Measurements from ENCODE around the gene CSF2RB. TPM values are rescaled to one million over a fixed set of nuclear protein-coding genes. Genes with fewer than 3 reads are reported as not detected.

Gene CSF2RB
- total and polyA plus RNA-seq, 5 donors: 0.75 to 2.6 (median 2.0) TPM

DNA sequence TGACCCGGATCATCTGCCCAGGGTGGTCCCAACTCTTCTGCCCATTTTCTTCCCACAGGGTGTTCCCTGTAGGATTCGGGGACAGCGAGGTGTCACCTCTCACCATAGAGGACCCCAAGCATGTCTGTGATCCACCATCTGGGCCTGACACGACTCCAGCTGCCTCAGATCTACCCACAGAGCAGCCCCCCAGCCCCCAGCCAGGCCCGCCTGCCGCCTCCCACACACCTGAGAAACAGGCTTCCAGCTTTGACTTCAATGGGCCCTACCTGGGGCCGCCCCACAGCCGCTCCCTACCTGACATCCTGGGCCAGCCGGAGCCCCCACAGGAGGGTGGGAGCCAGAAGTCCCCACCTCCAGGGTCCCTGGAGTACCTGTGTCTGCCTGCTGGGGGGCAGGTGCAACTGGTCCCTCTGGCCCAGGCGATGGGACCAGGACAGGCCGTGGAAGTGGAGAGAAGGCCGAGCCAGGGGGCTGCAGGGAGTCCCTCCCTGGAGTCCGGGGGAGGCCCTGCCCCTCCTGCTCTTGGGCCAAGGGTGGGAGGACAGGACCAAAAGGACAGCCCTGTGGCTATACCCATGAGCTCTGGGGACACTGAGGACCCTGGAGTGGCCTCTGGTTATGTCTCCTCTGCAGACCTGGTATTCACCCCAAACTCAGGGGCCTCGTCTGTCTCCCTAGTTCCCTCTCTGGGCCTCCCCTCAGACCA, 24.0 kb downstream of the CSF2RB start:
- ATAC-seq: no peak
- 89% methylated on average over 14 of the region's 14 CpGs for WGBS
- H3K27ac ChIP-seq (ENCODE audit: low read length): no peak overlapping the region

DNA sequence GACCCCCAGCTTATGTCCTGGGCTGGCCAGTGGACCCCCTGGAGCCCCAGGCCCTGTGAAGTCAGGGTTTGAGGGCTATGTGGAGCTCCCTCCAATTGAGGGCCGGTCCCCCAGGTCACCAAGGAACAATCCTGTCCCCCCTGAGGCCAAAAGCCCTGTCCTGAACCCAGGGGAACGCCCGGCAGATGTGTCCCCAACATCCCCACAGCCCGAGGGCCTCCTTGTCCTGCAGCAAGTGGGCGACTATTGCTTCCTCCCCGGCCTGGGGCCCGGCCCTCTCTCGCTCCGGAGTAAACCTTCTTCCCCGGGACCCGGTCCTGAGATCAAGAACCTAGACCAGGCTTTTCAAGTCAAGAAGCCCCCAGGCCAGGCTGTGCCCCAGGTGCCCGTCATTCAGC, 24.6 kb downstream of the CSF2RB start:
- H3K4me3 ChIP-seq (ENCODE audit: low read length): no peak overlapping the region
- H3K4me1 ChIP-seq (ENCODE audit: control insufficient read depth, insufficient read depth, low read length): no peaks in the 10 kb centered on the region
- DNase-seq (no peak), ATAC-seq (no peak)
- intact Hi-C loops (cut with DNase I): no loop called here
- no peak overlapping the region for H3K27ac ChIP-seq (ENCODE audit: low read length)
- 94% methylated on average over 12 of the region's 12 CpGs for WGBS
- no peaks in the 10 kb centered on the region for H3K27me3 ChIP-seq (ENCODE audit: control insufficient read depth, insufficient read depth)
- no peaks in the 10 kb centered on the region for H3K9me3 ChIP-seq (ENCODE audit: control insufficient read depth, low read length)

More for the DNA sequence above, 24.0 kb downstream of the CSF2RB start:
- H3K27me3 ChIP-seq (ENCODE audit: control insufficient read depth, insufficient read depth): no peaks in the 10 kb centered on the region
- no peak for DNase-seq
- H3K4me1 ChIP-seq (ENCODE audit: control insufficient read depth, insufficient read depth, low read length): no peaks in the 10 kb centered on the region
- no peaks in the 10 kb centered on the region for H3K9me3 ChIP-seq (ENCODE audit: control insufficient read depth, low read length)
- H3K4me3 ChIP-seq (ENCODE audit: low read length): no peak overlapping the region
- intact Hi-C loops (cut with DNase I): no loop called here

DNA sequence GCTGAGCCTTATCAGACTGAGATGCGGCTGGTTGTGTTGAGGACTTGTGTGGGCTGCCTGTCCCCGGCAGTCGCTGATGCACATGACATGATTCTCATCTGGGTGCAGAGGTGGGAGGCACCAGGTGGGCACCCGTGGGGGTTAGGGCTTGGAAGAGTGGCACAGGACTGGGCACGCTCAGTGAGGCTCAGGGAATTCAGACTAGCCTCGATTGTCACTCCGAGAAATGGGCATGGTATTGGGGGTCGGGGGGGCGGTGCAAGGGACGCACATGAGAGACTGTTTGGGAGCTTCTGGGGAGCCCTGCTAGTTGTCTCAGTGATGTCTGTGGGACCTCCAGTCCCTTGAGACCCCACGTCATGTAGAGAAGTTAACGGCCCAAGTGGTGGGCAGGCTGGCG, 25.5 kb downstream of the CSF2RB start:
- Histone ChIP-seq H3K4me3 (ENCODE audit: low read length) (no peak overlapping the region), H3K27ac (ENCODE audit: low read length) (no peak overlapping the region), H3K9me3 (ENCODE audit: control insufficient read depth, low read length) (no peaks in the 10 kb centered on the region), H3K4me1 (ENCODE audit: control insufficient read depth, insufficient read depth, low read length) (no peaks in the 10 kb centered on the region), H3K27me3 (ENCODE audit: control insufficient read depth, insufficient read depth) (no peaks in the 10 kb centered on the region)
- 87% methylated on average over 13 of the region's 13 CpGs for WGBS
- ATAC-seq (no peak), DNase-seq (no peak)
- intact Hi-C loops (cut with DNase I): no loop called here

DNA sequence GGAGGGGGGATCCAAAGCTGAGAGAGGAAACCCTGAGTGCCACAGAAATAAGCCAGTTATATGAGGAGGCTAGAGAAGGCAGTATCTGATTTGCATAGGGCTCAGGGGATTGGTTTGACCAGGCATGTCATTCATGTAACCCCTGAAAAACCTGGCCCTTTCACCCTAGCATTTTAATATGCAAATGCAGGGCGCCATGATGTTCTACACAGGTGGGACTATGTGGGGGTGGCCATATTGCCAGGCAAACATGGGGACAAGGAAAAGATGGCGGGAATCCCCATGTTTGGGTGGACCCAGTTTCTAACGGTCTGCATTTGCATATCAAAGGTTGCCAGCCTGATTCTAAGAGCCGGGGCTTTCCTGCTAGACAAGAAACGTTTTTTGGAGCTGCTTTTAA, 27.2 kb downstream of the CSF2RB start:
- H3K27me3 ChIP-seq (ENCODE audit: control insufficient read depth, insufficient read depth): no peaks in the 10 kb centered on the region
- whole genome bisulfite sequencing: 66% methylated on average over 5 of the region's 5 CpGs
- intact Hi-C loops (cut with DNase I): loop anchor here in 1 of 4 donors (10.0 kb wide), 1 partner anchor 56 kb away; no protein-coding TSS in a partner anchor
- no peak overlapping the region for H3K27ac ChIP-seq (ENCODE audit: low read length)
- no peak overlapping the region for H3K4me3 ChIP-seq (ENCODE audit: low read length)
- H3K4me1 ChIP-seq (ENCODE audit: control insufficient read depth, insufficient read depth, low read length): no peaks in the 10 kb centered on the region
- ATAC-seq: no peak
- no peak for DNase-seq
- no peaks in the 10 kb centered on the region for H3K9me3 ChIP-seq (ENCODE audit: control insufficient read depth, low read length)

DNA sequence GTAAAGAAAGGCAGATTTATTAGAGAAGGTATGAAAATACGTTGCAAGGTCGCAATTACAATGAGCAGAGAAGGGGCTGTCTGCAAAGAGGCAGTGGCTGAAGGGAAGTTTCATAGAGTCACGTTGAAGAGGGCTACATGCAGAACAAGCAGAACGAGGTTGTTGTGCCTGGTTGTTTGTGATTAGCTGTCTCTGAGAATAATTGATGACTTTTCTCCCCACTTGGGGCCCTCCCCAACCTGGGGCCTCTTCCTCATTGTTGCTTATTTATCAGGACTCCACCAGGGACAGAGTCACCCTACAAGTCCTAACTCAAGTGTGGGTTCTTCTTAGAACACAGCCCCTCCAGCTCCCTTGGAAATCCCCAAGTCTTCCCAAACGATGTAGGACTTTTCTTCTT, 29.1 kb downstream of the CSF2RB start:
- H3K4me3 ChIP-seq (ENCODE audit: low read length): no peak overlapping the region
- H3K9me3 ChIP-seq (ENCODE audit: control insufficient read depth, low read length): no peaks in the 10 kb centered on the region
- ATAC-seq: no peak
- no peak overlapping the region for H3K27ac ChIP-seq (ENCODE audit: low read length)
- intact Hi-C loops (cut with DNase I): loop anchor here in 1 of 4 donors (10.0 kb wide), 1 partner anchor 58 kb away; no protein-coding TSS in a partner anchor
- DNase-seq: no peak
- no peaks in the 10 kb centered on the region for H3K27me3 ChIP-seq (ENCODE audit: control insufficient read depth, insufficient read depth)
- H3K4me1 ChIP-seq (ENCODE audit: control insufficient read depth, insufficient read depth, low read length): no peaks in the 10 kb centered on the region
- 60% methylated on average over 5 of the region's 5 CpGs for WGBS

DNA sequence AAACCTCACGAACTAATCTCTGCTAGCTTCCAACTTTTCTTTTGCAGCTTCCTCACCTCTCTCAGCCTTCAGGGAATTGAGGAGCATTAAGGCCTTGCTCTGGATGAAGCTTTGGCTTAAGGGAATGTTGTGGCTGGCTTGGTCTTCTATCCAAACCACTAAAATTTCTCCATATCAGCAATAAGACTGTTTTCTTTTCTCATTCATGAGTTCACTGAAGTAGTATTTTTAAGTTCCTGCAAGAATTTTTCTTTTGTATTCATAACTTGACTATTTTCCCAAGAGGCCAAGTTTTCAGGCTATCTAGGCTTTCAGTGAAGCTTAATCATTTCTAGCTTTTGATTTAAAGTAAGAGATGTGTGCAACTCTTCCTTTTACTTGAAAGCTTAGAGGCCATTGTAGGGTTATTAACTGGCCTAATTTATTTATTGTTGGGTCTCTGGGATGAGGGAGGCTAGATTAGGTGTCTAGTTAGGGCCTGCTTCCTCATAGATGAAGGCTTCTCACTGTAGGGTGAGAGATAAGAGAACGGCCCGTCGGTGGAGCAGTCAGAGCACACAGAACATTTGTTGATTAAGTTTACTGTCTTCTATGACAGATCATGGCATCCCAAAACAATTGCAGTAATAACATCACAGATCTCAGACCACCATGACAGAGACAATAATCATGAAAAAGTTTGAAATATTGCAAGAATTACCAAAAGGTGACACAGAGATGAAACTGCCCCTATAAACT, 33.2 kb downstream of the CSF2RB start:
- Histone ChIP-seq H3K27me3 (ENCODE audit: control insufficient read depth, insufficient read depth) (no peaks in the 10 kb centered on the region), H3K4me1 (ENCODE audit: control insufficient read depth, insufficient read depth, low read length) (no peaks in the 10 kb centered on the region), H3K4me3 (ENCODE audit: low read length) (no peak overlapping the region), H3K9me3 (ENCODE audit: control insufficient read depth, low read length) (no peaks in the 10 kb centered on the region), H3K27ac (ENCODE audit: low read length) (no peak overlapping the region)
- DNase-seq: no peak
- ATAC-seq: no peak
- intact Hi-C loops (cut with DNase I): loop anchor here in 1 of 4 donors (10.0 kb wide), 1 partner anchor 62 kb away; no protein-coding TSS in a partner anchor
- 39% methylated on average over 4 of the region's 4 CpGs for WGBS

DNA sequence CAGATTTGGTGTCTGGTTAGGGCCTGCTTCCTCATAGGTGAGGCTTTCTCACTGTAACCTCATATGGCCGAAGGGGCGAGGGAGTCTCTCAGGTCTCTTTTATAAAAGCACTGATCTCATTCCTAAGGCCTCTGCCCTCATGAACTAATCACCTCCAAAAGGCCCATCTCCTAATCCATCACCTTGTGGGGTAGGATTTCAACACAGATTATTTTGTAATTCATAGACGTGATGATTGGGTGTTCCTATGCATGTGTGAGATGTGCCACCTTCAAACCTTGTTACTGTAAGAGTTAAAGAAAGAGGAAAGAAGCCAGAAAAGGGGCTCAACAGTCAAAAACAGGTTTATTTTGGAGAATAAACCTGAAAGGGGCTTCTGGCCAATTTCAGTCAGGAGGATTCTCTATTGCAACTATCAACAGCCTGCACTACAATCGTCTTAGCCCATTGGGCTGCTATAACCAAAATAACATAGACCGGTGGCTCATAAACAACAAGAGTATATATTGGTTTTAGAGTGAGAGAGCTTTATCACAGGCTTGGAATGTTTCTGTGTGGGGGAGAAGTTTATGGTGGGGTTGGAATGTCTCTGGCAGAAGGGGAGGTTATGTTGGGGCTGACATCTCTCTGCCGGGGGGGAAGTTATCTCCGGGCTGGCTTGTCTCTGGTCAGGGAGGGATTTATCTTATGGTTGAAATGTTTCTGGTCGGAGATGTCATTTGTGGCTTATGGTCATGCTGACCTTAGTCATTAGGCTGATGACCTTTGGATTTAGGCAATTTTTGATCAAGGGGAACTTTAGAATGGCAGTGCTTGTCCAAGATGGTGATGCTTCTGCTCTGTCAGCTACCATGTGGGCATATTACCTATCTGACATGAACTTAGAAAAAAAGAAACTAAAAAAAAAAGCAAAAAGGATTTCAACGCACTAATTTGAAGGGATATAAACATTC, 35.1 kb downstream of the CSF2RB start:
- intact Hi-C loops (cut with DNase I): loop anchor here in 1 of 4 donors (10.0 kb wide), 1 partner anchor 64 kb away; no protein-coding TSS in a partner anchor
- ATAC-seq (no peak), DNase-seq (no peak)
- Histone ChIP-seq H3K9me3 (ENCODE audit: control insufficient read depth, low read length) (no peaks in the 10 kb centered on the region), H3K27ac (ENCODE audit: low read length) (no peak overlapping the region), H3K4me1 (ENCODE audit: control insufficient read depth, insufficient read depth, low read length) (no peaks in the 10 kb centered on the region), H3K27me3 (ENCODE audit: control insufficient read depth, insufficient read depth) (no peaks in the 10 kb centered on the region), H3K4me3 (ENCODE audit: low read length) (no peak overlapping the region)
- whole genome bisulfite sequencing: 53% methylated on average over 9 of the region's 9 CpGs

DNA sequence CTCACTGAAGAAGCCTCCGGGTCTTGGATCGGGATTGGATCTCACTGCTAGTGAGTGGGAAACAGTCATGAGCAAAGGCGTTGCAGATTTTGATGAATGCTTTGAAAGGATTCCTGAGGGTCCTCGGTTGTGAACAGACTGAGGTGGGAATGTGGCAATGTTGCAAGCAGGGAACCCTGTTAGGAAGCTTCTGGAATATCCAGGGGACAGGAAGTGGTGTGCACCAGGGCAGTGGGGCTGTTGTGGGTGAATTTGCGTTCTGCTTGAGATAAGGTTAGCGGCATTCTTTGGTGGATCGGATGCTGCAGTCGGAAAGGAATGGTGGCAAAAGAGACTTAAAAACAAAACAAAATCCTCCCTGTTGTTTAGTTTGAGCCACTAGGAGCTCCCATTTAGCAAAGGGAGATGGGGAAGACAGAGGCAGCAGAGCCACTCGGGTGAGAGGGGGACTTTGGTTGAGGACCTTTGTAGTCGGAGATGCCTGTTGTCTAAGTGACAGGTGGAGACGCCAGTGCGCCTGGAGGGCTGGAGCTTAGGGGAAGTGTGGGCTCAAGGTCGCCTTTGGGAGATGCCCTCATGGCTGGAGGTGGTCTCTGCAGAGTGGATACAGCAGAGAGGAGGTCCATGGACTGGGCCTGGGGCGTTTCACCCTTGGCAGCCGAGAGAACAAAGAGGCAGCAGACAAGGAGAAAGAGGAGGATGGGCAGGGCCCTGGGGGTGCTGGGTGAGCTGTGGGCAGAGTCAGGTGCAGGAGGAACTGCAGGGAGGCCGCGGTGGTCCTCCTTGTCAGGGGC, 37.6 kb downstream of the CSF2RB start:
- intact Hi-C loops (cut with DNase I): no loop called here
- Histone ChIP-seq H3K4me1 (ENCODE audit: control insufficient read depth, insufficient read depth, low read length) (no peaks in the 10 kb centered on the region), H3K9me3 (ENCODE audit: control insufficient read depth, low read length) (no peaks in the 10 kb centered on the region), H3K27me3 (ENCODE audit: control insufficient read depth, insufficient read depth) (no peaks in the 10 kb centered on the region), H3K27ac (ENCODE audit: low read length) (no peak overlapping the region), H3K4me3 (ENCODE audit: low read length) (no peak overlapping the region)
- DNase-seq (no peak), ATAC-seq (no peak)
- 81% methylated on average over 17 of the region's 17 CpGs for WGBS

DNA sequence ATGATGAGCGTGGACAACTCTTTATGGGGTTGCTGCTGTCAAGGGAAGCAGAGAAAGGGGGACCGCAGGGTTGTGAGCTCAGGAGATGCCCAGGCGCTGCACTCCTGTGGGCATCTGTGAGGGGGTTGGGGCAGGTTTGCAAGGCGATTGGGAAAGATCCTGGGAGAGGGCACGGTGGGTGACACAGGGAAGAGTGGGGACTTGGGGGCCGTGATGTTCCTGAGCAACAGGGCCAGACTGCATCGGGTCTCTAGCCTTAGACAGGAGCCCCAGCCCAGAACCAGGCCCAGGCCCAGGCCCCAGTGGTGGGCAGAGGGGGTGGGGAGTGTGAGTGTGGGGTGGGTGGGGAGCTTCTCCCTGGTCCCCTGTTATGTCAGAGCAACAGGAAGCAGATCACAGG, 38.3 kb downstream of the CSF2RB start:
- Histone ChIP-seq H3K27me3 (ENCODE audit: control insufficient read depth, insufficient read depth) (no peaks in the 10 kb centered on the region), H3K4me3 (ENCODE audit: low read length) (no peak overlapping the region), H3K27ac (ENCODE audit: low read length) (no peak overlapping the region), H3K4me1 (ENCODE audit: control insufficient read depth, insufficient read depth, low read length) (no peaks in the 10 kb centered on the region), H3K9me3 (ENCODE audit: control insufficient read depth, low read length) (no peaks in the 10 kb centered on the region)
- WGBS: 85% methylated on average over 7 of the region's 7 CpGs
- intact Hi-C loops (cut with DNase I): no loop called here
- ATAC-seq (no peak), DNase-seq (no peak)

All from right cardiac atrium (tissue), 5 donors.